NCI-H2029 (cell line): ENCODE data around the gene SH3BP4.

Experiments
- DNase-seq: peaks from one replicate; lab custom pipeline; 2025; lab: John Stamatoyannopoulos, UW

SH3BP4 gene

GRCh38 chr2:235041918-235042575, 90.2 kb downstream of the SH3BP4 start:
- DNase-seq, result no peak

- DNase-seq, result no peak
These were observed 91.0 kb downstream of the SH3BP4 start for GRCh38 chr2:235042576-235043515.

GRCh38 chr2:235043762-235044500, 92.1 kb downstream of the SH3BP4 start:
- no peak for DNase-seq

- DNase-seq, result no peak
These were observed 92.9 kb downstream of the SH3BP4 start for GRCh38 chr2:235044501-235045271.

GRCh38 chr2:235045336-235045972, 93.6 kb downstream of the SH3BP4 start:
- DNase-seq, result no peak

GRCh38 chr2:235045973-235046343, 94.1 kb downstream of the SH3BP4 start:
- DNase-seq, result no peak

GRCh38 chr2:235046589-235046988, 94.8 kb downstream of the SH3BP4 start:
- no peak for DNase-seq

- no peak for DNase-seq
These were observed 95.6 kb downstream of the SH3BP4 start for GRCh38 chr2:235047171-235048160.

- DNase-seq, result peak; percentile 39
These were observed 96.7 kb downstream of the SH3BP4 start for GRCh38 chr2:235048549-235048948.

GRCh38 chr2:235049069-235049468, 97.3 kb downstream of the SH3BP4 start:
- DNase-seq, result peak; percentile 20

- DNase-seq, result no peak
These were observed 97.9 kb downstream of the SH3BP4 start for GRCh38 chr2:235049719-235050118.

- DNase-seq, result peak; percentile 98
These were observed 99.1 kb downstream of the SH3BP4 start for GRCh38 chr2:235050980-235051351.

GRCh38 chr2:235051436-235052260, 99.8 kb downstream of the SH3BP4 start:
- no peak for DNase-seq

GRCh38 chr2:235052514-235053354, 100.9 kb downstream of the SH3BP4 start:
- no peak for DNase-seq

- DNase-seq, result no peak
These were observed 101.8 kb downstream of the SH3BP4 start for GRCh38 chr2:235053651-235054050.

- no peak for DNase-seq
These were observed 102.7 kb downstream of the SH3BP4 start for GRCh38 chr2:235054475-235054874.

- DNase-seq, result no peak
These were observed 103.1 kb downstream of the SH3BP4 start for GRCh38 chr2:235054919-235055318.

- DNase-seq, result peak; percentile 25
These were observed 104.2 kb downstream of the SH3BP4 start for GRCh38 chr2:235055891-235056516.
